GM21619 (cell line): Measurements from ENCODE around the gene EFNA3.

ENCODE experiments used
- ATAC-seq: cut with Tn5 transposase; IDR thresholded peaks from one replicate; pipeline ENCODE4 v1.9.1; 2021; ENCODE audit not compliant: unreplicated experiment

The EFNA3 gene

DNA sequence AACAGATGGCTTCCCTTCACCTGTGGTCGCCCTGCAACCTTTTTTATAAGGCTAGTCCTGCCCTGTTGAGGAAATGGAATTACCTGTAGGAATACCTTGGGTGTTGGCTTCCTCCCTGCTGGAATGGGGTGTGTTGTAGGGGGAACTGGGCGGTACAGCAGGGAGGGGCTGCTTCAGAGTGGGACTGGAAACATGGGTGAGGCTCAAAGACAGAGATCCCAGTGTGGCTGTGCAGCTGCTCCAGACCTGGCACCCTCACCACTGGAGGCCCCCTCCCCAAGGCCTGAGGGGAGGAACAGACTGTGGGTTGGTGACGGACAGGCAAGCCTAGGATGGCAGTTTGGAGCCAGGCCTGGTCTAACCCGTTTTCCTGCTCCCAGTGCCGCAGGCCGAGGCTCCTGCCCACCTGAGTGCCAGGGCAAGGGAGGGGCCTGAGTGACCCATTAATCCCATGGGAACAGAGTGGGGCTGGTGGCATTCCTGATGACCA is 4.5 kb downstream of the EFNA3 start:
- no peak for ATAC-seq

DNA sequence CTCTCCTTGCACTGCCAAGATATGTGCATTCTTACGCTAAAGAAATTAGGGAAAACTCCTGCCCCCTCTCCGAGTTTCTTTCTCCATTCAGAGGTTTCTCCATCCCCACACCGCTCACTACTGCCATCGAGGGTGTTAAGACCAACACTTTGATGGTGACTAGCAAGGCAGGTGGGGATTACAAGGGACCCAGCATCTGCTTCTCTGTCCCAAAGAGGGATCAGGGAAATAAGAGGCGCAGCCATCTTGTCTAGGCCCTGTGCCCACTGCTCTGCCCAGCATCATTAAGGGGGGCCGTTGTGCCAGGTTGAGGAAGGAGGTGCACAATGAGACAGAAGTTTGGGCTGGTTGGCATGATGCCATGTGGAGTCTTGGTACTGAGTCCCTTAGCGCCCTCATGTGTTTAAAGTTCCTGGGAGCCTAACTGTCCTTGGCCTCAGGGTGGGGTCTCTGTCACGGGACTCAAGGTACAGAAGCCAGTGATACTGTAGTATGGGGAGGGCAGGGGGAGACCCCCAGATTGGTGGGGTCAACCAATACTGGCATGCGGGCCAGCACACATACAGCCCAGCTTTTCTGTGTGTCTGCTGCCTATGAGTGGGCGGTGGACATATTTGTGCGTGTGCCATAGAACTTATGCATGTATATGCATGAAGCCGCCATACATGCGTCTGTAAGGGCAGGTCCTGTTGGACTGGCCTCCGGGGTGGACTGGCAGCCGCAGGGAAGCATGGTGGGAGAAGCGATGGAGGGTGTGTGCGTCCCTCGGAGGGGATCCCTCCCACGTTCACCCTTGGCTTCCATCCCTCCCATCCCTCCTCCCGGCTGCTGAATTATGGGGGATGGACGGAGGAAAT is 5.5 kb downstream of the EFNA3 start:
- no peak for ATAC-seq

DNA sequence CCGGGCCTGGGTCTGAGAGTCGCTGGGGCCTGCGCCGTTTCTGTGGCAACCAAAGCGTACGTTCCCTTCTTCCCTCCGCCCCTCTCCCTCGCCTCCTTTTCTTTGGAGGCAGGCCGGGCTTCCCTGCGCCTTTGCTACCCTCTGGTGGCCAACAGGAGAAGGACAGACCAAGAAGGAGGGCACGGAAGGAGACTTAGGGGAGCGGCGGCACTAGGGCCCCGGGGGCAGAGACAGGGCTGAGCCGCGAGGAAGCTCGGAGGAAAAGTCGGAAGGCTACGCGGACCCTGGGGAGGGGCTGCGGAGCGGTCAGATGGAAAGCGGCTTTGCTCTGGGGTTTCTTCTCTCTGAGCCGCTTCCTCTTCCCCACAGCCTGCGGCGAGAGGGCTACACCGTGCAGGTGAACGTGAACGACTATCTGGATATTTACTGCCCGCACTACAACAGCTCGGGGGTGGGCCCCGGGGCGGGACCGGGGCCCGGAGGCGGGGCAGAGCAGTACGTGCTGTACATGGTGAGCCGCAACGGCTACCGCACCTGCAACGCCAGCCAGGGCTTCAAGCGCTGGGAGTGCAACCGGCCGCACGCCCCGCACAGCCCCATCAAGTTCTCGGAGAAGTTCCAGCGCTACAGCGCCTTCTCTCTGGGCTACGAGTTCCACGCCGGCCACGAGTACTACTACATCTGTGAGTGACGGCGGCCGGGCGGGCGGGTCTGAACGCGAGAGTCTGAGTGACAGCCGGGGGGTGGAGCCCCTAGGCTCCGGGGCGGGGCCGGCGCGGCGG is 6.3 kb downstream of the EFNA3 start:
- ATAC-seq, result peak; percentile 67

DNA sequence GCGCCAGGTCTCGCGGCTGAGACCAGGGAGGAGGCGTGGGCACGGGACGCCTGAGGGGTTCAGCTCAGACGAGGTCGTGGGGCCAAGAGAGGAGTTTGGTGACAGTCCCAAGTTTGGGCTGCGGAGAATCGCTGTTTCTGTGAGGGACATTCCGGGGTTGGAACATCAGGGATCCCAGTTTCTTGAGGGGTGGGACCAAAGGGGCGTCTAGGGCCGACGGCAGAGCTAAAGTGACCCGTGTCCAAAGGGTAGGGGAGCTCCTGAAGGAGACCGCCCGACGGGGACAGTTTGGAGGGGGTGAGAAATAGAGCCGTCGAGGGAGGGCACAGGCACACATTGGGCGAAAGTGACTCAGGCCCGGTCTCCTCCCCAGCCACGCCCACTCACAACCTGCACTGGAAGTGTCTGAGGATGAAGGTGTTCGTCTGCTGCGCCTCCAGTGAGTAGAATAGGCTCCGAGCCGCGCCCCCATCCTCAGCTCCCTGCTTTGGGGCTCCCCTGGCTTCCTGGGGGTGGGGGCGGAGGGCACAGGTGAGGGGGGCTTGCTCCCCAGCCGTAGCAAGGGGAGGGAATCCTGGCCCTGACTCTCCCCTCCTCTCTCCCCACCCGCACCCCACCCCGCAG is 7.0 kb downstream of the EFNA3 start:
- no peak for ATAC-seq

DNA sequence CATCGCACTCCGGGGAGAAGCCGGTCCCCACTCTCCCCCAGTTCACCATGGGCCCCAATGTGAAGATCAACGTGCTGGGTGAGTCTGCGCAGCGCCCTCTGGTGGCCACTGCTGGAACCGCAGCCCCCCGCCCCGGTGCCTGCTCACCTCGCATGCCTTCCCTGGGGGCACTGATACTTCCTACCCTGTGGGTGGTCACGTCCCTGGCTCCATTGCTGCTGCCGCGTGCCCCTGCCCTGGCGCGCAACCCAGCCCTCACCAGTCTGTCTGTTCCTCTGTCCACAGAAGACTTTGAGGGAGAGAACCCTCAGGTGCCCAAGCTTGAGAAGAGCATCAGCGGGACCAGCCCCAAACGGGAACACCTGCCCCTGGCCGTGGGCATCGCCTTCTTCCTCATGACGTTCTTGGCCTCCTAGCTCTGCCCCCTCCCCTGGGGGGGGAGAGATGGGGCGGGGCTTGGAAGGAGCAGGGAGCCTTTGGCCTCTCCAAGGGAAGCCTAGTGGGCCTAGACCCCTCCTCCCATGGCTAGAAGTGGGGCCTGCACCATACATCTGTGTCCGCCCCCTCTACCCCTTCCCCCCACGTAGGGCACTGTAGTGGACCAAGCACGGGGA is 7.6 kb downstream of the EFNA3 start:
- ATAC-seq, result no peak

DNA sequence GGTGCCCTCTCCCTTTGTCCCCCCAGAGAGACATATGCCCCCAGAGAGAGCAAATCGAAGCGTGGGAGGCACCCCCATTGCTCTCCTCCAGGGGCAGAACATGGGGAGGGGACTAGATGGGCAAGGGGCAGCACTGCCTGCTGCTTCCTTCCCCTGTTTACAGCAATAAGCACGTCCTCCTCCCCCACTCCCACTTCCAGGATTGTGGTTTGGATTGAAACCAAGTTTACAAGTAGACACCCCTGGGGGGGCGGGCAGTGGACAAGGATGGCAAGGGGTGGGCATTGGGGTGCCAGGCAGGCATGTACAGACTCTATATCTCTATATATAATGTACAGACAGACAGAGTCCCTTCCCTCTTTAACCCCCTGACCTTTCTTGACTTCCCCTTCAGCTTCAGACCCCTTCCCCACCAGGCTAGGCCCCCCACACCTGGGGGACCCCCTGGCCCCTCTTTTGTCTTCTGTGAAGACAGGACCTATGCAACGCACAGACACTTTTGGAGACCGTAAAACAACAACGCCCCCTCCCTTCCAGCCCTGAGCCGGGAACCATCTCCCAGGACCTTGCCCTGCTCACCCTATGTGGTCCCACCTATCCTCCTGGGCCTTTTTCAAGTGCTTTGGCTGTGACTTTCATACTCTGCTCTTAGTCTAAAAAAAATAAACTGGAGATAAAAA is 8.4 kb downstream of the EFNA3 start:
- no peak for ATAC-seq

DNA sequence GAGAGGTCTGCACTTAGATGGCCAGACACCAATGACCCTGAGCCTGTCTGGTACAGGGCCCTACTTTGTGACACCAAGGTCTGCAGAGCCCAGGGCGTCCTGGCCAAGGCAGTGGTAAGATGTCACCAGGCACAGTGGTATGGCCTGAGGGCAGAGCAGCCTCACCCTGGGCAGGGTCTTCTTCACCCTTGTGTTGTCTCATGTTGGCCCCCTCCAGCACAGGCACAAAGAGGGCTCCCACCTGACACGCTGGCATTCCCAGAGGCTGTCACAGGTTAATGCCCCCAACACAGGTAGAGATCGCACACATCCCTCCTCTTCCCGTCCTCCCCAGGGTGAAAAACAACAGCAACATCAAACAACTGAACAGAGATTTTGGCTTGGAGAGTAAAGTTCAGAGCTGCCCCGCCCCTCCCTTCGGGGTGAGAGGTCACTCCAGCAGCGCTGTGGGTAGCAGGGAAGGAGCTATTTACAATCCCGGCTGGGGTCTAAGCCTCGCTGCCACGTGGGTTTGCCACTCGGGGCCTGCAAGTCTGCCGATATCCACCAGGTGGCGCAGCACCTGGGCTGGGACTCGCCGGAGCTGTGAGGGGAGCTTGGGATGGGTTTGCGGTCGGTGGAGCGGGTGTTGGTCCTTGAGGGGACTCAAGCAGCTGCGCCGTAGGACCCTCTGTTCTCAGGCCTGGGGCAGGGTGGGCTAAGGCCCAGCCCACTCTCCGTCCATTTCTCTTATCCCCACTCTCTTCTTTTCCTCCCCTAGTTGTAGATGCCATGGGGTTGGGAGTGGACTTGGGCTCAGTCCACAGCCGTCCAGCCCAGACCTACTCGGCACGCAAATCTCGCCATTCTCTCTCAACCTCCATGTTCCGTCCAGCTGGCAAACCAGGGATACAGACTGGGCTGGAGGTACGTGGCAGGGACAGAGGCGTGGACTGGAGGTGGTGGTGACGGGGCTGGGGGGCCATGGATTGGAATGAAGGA is 12.7 kb downstream of the EFNA3 start:
- no peak for ATAC-seq

DNA sequence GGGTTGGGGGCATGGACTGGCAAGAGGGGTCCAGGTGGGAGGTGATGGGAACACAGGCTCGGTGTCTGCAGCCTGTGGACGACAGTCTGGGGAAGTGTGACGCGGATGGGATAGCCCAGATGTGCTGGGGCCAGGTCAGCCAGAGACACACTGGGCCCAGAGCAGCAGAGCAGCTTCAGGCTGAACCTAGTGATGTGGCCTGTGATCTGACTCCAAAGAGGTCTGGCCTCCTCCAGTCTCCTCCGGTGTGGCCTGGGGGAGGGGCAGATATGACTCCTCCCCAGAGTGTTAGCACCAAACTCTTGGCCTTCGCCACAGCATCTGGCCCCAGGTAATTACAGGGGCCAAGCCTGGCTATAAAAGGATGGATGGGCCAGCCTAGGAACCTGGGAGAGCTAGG is 13.5 kb downstream of the EFNA3 start:
- no peak for ATAC-seq

DNA sequence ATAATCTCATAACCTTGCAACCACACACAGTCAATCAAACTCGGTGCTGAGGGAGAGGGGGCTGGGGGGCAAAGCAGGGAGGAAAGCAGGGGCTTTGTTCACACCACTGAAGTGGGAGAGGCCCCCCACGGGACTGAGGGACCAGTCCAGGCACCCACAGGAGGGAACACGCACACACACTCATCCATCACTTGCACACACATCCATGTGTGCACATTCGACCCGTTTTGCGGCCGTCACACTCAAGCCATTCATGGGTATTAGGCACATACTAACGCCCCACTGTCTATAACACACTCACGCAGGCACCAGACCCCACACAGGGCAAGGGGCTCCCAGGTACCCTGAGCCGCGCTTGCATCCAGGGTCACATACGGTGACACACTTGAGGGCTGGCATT is 14.0 kb downstream of the EFNA3 start:
- no peak for ATAC-seq

DNA sequence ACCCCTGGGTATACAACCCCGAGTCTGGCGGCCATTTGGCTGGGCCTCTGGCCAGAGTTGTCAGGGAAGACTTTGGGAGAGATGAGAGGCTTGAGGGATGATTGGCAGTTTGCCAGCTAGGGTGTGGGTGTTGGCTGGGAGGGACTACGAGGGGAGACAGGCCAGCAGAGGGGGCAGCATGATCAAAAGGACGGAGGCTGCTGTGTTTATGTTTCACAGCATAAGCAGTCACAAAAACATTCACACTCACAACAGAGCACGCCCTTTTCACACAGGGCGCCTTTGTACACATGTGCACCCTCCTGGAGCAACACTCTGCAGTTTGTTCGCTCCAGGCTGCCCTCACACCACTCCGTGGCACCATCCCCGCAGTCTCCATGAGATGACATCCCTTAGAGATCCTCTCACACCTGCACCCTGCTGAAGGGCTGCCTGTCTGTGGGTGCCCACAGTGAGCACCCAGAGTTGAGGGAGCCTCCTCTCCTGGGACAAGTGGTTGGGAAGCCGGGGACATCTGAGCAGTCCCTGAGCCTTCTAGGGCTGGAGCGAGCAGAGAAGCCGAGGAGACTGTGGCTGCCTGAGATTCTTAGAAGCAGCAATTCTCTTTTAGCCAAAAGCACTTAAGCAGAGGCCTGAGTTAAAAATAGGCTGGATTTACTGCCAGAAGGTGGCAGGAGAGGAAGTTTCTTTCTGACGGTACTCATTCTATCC is 15.4 kb downstream of the EFNA3 start:
- no peak for ATAC-seq

DNA sequence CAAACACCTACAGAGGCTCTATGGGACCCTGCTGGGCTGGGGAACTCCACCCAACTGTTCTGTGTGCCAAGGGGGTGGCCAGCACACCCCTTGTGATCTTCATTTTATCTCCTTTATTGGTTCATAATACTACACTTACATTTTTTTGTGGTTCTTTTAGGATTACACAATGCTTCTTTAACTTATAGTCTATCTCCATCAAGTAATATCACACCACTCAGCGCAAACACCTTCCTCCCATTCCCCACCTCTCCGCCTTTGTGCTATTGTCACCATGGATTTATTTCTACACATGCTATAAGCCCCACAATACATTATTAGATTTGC is 15.9 kb downstream of the EFNA3 start:
- no peak for ATAC-seq

DNA sequence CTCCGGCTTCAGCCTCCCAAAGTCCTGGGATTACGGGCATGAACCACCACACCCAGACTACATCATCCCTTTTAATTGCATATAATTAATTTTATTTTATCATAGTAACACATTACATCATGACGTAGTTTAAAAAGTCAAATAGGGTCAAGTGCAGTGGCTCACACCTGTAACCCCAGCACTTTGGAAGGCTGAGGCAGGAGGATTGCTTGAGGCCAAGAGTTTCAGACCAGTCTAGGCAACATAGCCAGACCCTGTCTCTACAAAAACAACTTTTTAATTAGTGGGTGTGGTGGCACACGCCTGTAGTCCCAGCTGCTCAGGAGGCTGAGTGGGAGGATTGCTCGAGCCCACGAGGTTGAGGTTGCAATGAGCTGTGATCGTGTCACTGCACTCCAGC is 20.7 kb downstream of the EFNA3 start:
- ATAC-seq, result no peak

DNA sequence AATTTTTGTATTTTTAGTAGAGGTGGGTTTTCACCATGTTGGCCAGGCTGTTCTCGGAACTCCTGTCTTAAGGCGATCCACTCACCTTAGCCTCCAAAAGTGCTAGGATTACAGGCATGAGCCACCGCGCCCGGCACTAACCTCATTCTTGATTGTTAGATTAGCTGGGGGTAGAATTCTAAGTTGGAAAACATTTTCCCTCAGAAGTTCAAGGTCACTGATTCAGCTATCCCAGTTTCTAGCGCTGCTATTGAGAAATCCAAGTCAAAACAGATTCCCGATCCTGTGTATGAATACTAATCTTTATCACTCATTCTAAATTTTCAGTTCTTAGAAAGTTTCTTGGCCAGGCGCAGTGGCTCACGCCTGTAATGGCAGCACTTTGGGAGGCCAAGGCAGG is 24.7 kb downstream of the EFNA3 start:
- ATAC-seq, result no peak

DNA sequence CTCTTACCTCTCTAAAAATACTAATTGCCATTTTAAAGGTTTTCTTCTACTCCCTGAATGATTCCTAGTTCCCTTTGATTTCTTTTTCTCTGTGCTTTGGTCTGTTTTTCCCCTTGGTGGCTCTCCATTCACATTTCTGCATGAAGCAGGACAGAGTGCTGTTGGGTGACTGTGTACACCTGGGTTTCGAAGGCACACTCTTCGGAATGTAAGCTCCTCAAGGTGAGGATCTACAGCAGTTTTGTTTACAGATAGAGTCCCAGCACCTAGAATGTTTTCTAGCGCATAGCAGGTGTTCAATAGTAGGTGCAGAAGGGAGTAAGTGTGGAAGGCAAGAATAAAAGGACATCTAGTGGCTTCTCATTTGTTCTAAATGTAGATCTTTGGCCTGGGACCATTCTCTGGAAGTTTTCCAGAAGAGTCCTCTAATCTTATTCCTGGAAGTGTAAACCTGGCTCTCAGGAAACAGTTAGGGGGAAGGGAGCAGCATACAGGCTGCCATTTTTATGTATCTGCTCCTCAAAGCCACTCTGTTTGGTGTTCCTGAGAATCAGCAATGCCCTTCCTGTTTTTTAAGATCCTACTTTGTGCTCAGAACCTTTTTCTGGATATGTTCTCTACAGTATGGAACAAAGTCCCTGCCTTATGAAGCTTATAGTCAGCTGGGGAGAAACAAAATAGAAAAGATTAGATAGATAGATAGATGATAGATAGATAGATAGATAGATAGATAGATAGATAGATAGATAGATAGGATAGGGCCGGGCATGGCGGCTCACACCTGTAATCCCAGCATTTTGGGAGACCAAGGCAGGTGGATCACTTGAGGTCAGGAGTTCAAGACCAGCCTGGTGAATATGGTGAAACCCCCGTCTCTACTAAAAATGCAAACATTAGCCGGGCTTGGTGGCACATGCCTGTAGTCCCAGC is 26.2 kb downstream of the EFNA3 start:
- ATAC-seq, result no peak

DNA sequence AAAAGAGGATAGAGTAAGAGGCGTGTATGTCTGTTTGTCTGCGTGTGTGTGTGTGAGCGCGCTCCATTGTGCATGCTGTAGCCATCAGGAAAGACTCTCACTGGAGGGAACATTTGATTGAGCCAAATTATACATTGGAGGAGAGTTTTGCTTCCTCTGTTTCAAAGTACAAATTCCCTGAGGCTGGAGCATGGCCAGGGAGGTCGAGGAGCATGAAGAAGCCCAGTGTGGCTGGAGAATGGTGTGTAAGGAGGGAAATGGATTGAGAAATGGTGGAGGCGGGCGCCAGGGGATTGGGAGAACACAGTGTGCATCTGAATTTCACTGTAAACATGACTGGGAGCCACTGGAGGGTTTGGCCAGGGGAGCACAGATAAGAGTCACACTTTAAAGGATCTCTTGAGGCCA is 27.0 kb downstream of the EFNA3 start:
- no peak for ATAC-seq

DNA sequence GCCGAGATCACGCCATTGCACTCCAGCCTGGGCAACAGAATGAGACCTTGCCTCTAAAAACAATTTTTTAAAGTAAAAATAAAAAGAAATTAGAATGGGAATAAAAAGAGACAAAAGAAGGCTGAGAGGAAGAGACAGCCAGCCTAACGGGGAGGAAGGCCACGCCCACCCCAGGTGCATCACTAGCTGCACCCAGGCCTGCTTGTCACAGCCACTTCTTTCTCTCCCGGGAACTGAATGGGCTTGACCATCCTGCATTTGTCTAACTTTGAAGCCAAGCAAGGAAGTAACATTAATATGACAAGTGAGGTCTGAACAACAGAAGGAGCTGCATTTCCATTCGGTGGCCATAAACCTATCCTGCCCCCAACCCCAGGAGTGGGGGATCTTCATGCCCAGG is 28.2 kb downstream of the EFNA3 start:
- no peak for ATAC-seq

DNA sequence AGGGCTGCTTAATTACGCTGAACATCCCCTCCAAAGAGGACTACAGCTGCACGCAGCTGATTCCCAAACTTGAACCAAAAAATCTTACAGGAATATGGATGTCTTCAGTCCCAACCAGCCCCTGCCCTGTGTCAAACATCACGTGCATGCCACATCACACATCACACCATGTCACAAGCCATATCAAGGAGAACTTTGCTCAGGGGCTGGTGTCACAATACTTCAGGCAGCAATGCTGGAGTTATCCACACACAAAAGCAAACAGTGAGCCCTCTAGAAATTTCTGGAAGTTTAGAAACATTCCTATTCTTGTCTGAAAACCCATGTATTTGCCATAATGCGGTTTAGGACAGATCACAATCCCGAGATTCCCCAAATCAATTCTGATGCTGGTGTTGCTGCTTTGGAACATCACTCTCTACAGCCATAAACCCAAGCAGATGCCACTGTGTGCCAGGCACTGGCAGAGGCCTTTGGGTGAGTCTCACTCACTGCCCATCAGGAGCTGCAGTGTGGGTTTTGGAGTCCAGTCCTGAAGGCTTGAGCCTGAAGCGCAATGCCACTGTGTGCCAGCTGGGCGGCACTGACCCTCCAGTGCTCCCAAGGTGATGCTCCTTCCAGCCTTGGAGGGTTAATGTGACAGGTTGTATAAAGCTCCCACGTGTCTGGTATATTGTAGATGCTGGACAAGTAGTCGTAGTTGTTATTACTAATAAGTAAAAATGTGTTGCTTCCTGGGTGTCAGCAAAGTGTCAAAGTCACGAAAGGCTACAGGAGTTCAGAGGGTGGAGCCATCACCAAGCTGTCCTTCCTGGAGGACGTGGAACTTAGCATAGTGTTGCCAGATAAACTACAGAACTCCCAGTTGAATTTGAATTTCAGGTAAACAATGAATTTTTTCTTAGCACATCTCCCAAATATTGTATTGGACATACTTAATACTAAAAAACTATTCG is 28.9 kb downstream of the EFNA3 start:
- ATAC-seq, result no peak
